Measurements from ENCODE around the gene ASB5.

The ASB5 gene

DNA sequence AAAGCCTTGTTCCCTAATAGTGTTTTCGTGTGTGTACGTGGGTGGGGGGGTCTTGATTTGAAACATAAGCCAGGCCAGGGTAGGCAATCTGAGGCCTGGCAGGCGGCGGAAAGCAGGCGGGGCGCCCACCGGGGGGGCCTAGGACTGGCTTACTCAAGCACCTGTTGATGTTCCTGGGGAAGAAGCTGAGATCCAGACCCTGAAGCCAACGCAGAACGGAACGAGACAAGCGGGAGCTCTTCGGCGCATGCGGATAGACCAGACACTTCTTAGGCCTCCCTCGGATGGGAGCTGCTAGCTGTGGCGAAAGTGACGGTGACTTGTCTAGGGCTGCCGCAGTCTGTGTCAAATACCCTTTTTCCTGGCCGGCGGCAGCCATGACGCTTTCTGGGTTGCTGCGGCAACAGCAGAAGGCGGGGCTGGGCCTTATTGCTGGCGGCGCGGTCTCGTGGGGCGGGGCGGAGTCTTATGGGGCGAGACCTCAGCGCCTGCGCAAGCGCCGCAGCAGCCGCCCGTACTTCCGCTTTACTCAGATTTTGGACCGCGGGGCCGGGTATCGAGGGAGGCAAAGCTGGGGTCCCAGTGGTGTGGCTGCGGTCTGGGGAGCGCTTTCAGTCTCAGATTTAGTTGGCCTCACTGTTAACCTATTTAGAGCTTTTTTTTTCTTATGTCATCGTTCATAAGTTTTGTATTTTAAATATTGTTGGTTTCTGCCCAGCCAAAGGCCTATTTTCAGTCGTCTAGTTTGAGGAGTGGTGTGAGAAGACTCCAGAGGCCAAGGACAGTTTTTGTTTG lies 73.6 kb downstream of the ASB5 start, which contains the start of gene SPATA4:
TSS of gene SPATA4 (minus strand) at position 402 of the 795 bp plus-strand sequence. CDS start at position 379, 23 bp downstream.
- no peak for TF ChIP-seq EZH2phosphoT487 (IDR thresholded peaks at IDR 0.05; ENCODE audit: borderline replicate concordance)
- TF ChIP-seq, protein P1, sequence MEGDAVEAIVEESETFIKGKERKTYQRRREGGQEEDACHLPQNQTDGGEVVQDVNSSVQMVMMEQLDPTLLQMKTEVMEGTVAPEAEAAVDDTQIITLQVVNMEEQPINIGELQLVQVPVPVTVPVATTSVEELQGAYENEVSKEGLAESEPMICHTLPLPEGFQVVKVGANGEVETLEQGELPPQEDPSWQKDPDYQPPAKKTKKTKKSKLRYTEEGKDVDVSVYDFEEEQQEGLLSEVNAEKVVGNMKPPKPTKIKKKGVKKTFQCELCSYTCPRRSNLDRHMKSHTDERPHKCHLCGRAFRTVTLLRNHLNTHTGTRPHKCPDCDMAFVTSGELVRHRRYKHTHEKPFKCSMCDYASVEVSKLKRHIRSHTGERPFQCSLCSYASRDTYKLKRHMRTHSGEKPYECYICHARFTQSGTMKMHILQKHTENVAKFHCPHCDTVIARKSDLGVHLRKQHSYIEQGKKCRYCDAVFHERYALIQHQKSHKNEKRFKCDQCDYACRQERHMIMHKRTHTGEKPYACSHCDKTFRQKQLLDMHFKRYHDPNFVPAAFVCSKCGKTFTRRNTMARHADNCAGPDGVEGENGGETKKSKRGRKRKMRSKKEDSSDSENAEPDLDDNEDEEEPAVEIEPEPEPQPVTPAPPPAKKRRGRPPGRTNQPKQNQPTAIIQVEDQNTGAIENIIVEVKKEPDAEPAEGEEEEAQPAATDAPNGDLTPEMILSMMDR (conservative IDR thresholded peaks at IDR 0.05; ENCODE audit: low read length), result no peak
- Histone ChIP-seq H3K4me3 (ENCODE audit: low read length, poor library complexity, severe bottlenecking) (peak within 1 kb of the TSS; percentile 75), H4K20me1 (ENCODE audit: insufficient read depth, low read length, poor library complexity, severe bottlenecking) (no peaks in the 10 kb centered on the region), H3F3A (ENCODE audit: low read depth) (no peaks in the 10 kb centered on the region), H3K79me2 (ENCODE audit: insufficient read depth, low read length) (no peaks in the 10 kb centered on the region), H3K4me2 (ENCODE audit: low read depth, low read length, poor library complexity, severe bottlenecking) (peak within 1 kb of the TSS; percentile 75), H3K9me2 (replicated peaks; ENCODE audit: low read depth, low read length) (no peaks in the 10 kb centered on the region), H2AFZ (ENCODE audit: low read length) (peak within 1 kb of the TSS; percentile 95), H3K36me3 (ENCODE audit: insufficient read depth, low read length) (no peaks in the 10 kb centered on the region), H3K27me3 (ENCODE audit: insufficient read depth, low read length, poor library complexity, severe bottlenecking) (peaks cover 6% of the 10 kb centered on the region), H3K4me1 (ENCODE audit: insufficient read depth, low read length, poor library complexity, severe bottlenecking) (peaks cover 3% of the 10 kb centered on the region), H3K9me3 (ENCODE audit: insufficient read depth, low read depth, low read length) (no peaks in the 10 kb centered on the region), H3K9ac (ENCODE audit: low read depth, low read length, poor library complexity, severe bottlenecking) (peak within 1 kb of the TSS; percentile 51)

DNA sequence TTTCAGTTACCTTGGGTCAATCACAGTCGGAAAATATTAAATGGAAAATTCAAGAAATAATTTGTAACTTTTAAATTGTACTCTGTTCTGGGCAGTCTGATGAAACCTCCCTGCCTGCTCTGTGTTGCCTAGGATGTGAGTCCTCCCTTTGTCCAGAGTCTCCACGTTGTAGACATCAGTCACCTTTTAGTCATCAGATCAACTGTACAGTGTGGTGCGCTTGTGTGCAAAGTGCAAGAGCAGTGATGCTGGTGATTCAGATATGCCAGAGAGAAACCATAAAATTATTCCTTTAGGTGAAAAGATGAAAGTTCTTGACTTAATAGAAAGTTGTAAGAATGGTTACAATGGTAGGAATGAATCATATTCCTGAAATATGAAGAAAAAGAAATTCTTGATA lies 75.1 kb downstream of the ASB5 start:
- Histone ChIP-seq H3F3A (ENCODE audit: low read depth) (no peaks in the 10 kb centered on the region), H3K4me3 (ENCODE audit: low read length, poor library complexity, severe bottlenecking) (no peak overlapping the region), H3K27me3 (ENCODE audit: insufficient read depth, low read length, poor library complexity, severe bottlenecking) (peaks cover 6% of the 10 kb centered on the region), H3K4me2 (ENCODE audit: low read depth, low read length, poor library complexity, severe bottlenecking) (no peak overlapping the region), H3K9me3 (ENCODE audit: insufficient read depth, low read depth, low read length) (no peaks in the 10 kb centered on the region), H4K20me1 (ENCODE audit: insufficient read depth, low read length, poor library complexity, severe bottlenecking) (no peaks in the 10 kb centered on the region), H3K9ac (ENCODE audit: low read depth, low read length, poor library complexity, severe bottlenecking) (no peak overlapping the region), H3K36me3 (ENCODE audit: insufficient read depth, low read length) (no peaks in the 10 kb centered on the region), H3K9me2 (replicated peaks; ENCODE audit: low read depth, low read length) (no peaks in the 10 kb centered on the region), H3K79me2 (ENCODE audit: insufficient read depth, low read length) (no peaks in the 10 kb centered on the region), H3K4me1 (ENCODE audit: insufficient read depth, low read length, poor library complexity, severe bottlenecking) (peaks cover 3% of the 10 kb centered on the region), H2AFZ (ENCODE audit: low read length) (no peak overlapping the region)
- TF ChIP-seq, protein P1 (conservative IDR thresholded peaks at IDR 0.05; ENCODE audit: low read length), result no peak
- TF ChIP-seq EZH2phosphoT487 (IDR thresholded peaks at IDR 0.05; ENCODE audit: borderline replicate concordance), result no peak

DNA sequence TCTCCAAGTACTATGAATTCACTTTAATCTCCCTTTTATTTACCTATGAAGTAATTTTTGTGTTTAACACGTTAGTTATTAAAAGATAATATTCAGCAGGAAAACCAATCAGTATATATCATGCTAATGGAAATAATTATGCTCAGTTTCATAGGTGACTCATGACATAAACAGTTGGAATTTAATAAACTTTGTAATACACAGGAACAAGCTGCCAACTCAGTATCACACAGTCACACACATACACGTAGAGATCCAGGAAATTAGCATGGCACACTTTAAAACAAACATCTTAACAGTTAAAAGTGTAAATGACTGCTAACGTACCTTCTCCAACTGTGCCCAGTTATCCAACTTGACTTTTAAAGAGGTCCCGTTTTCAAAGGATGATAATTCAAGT lies 75.9 kb downstream of the ASB5 start:
- no peaks in the 10 kb centered on the region for H3K79me2 ChIP-seq (ENCODE audit: insufficient read depth, low read length)
- H3K4me2 ChIP-seq (ENCODE audit: low read depth, low read length, poor library complexity, severe bottlenecking), result no peak overlapping the region
- H3K27me3 ChIP-seq (ENCODE audit: insufficient read depth, low read length, poor library complexity, severe bottlenecking), result peaks cover 6% of the 10 kb centered on the region
- H3F3A ChIP-seq (ENCODE audit: low read depth), result no peaks in the 10 kb centered on the region
- no peaks in the 10 kb centered on the region for H4K20me1 ChIP-seq (ENCODE audit: insufficient read depth, low read length, poor library complexity, severe bottlenecking)
- H3K4me3 ChIP-seq (ENCODE audit: low read length, poor library complexity, severe bottlenecking), result no peak overlapping the region
- H3K9me3 ChIP-seq (ENCODE audit: insufficient read depth, low read depth, low read length), result no peaks in the 10 kb centered on the region
- H3K9me2 ChIP-seq (replicated peaks; ENCODE audit: low read depth, low read length), result no peaks in the 10 kb centered on the region
- H3K9ac ChIP-seq (ENCODE audit: low read depth, low read length, poor library complexity, severe bottlenecking), result no peak overlapping the region
- no peaks in the 10 kb centered on the region for H3K36me3 ChIP-seq (ENCODE audit: insufficient read depth, low read length)
- H2AFZ ChIP-seq (ENCODE audit: low read length), result 0 out of 2 replicates have a peak overlapping the region, but pooled peaks have one; percentile 34
- TF ChIP-seq EZH2phosphoT487 (IDR thresholded peaks at IDR 0.05; ENCODE audit: borderline replicate concordance), result no peak
- TF ChIP-seq, protein P1 (conservative IDR thresholded peaks at IDR 0.05; ENCODE audit: low read length), result no peak
- H3K4me1 ChIP-seq (ENCODE audit: insufficient read depth, low read length, poor library complexity, severe bottlenecking), result peaks cover 3% of the 10 kb centered on the region
